ENCODE results near the gene TEX14. TPM values are rescaled to one million over a fixed set of nuclear protein-coding genes. Genes with fewer than 3 reads are reported as not detected.
A peak's percentile ranks its signal among the peaks of the same experiment; 100 is the strongest.

The TEX14 gene
- total RNA-seq, 1 experiment from 2014 or later, result 0.89 TPM

- CTCF ChIA-PET, result interaction anchor here (1.2 to 3.0 kb wide), 4 partner anchors 63 to 490 kb away, joined by 4 to 14 read pairs (median 4); no protein-coding TSS in a partner anchor
Measured at GRCh38 chr17:58514770-58515157, 177.1 kb downstream of the TEX14 start.

More at GRCh38 chr17:58514770-58515157, 177.1 kb downstream of the TEX14 start:
- no peak for ATAC-seq
- Histone ChIP-seq H3K9me3 (ENCODE audit: control insufficient read depth in 1 of 2, insufficient read depth in 1 of 2, low read depth in 1 of 2, low read length in 2 of 2) (no peaks in the 10 kb centered on the region), H3K4me1 (ENCODE audit: control insufficient read depth in 1 of 2, insufficient read depth in 2 of 2, low read length in 2 of 2) (peaks cover 23 to 38% of the 10 kb centered on the region in 2 experiments), H3K27me3 (ENCODE audit: insufficient read depth, low read length) (no peaks in the 10 kb centered on the region), H3K36me3 (ENCODE audit: control insufficient read depth in 1 of 2, insufficient read depth in 2 of 2, low read length in 2 of 2) (peaks cover 16 to 22% of the 10 kb centered on the region in 2 experiments; a peak in 3 of 4 replicates), H3K27ac (ENCODE audit: low read depth, low read length) (no peak overlapping the region), H3K79me2 (ENCODE audit: insufficient read depth, low read length) (peaks cover 19% of the 10 kb centered on the region; the same call in 1 of the 2 replicates), H2AFZ (ENCODE audit: low read depth, low read length, poor library complexity, severe bottlenecking) (peak overlapping the region; percentile 12), H3K9ac (ENCODE audit: low read length) (peak overlapping the region; percentile 80), H3K9me2 (ENCODE audit: insufficient read depth) (no peaks in the 10 kb centered on the region), H3K4me3 (replicated peaks in 1 of 2; ENCODE audit: low read depth in 1 of 2, low read length in 2 of 2) (peak overlapping the region; percentile 82 to 90), H3K4me2 (ENCODE audit: low read length) (peak overlapping the region; percentile 95), H4K20me1 (ENCODE audit: insufficient read depth) (no peaks in the 10 kb centered on the region)
- intact Hi-C loops (cut with micrococcal nuclease), result loop anchor here (5.0 to 10.0 kb wide), 3 partner anchors 197 to 928 kb away; partner anchors contain the start of gene TRIM37
- ChIA-PET RAD21 (ENCODE audit: low non-redundant PET in 1 of 2, low total read pairs in 2 of 2, uncharacterized antibody in 2 of 2, unreplicated experiment in 2 of 2) (interaction anchor here in 1 of 2 experiments (0.6 kb wide), 1 partner anchor 208 kb away, joined by 3 read pairs; no protein-coding TSS in a partner anchor), POLR2A (interaction anchor here (1.5 to 3.8 kb wide), 3 partner anchors 117 to 164 kb away, joined by 4 to 42 read pairs (median 11); no protein-coding TSS in a partner anchor)
- TF ChIP-seq ZFX (IDR thresholded peaks at IDR 0.05) (no peak), FOSL1 (IDR thresholded peaks at IDR 0.05; ENCODE audit: low read depth) (no peak), CTCF (IDR thresholded peaks at IDR 0.05 in 2 of 3, conservative IDR thresholded peaks at IDR 0.05 in 1 of 3; ENCODE audit: borderline replicate concordance in 1 of 3, insufficient read depth in 1 of 3, low read depth in 2 of 3, low read length in 2 of 3) (no peak), ELF1 (IDR thresholded peaks at IDR 0.05; ENCODE audit: borderline replicate concordance, low read depth) (no peak), SRF (IDR thresholded peaks at IDR 0.05; ENCODE audit: low read depth) (no peak), ZNF274 (IDR thresholded peaks at IDR 0.05; ENCODE audit: low read depth, low read length) (no peak), SP1 (IDR thresholded peaks at IDR 0.05; ENCODE audit: low read depth) (no peak), POLR2A (IDR thresholded peaks at IDR 0.05; ENCODE audit: borderline replicate concordance, extremely low read depth, insufficient read depth, insufficient read length) (no peak), YY1 (IDR thresholded peaks at IDR 0.05; ENCODE audit: extremely low read depth, insufficient replicate concordance, low read depth, low read length) (no peak), EGR1 (IDR thresholded peaks at IDR 0.05; ENCODE audit: low read depth) (no peak), SIN3A (IDR thresholded peaks at IDR 0.05; ENCODE audit: low read depth) (no peak), RAD21 (IDR thresholded peaks at IDR 0.05; ENCODE audit: low read depth) (no peak), CEBPB (IDR thresholded peaks at IDR 0.05; ENCODE audit: low read depth) (no peak)
- TF ChIP-seq, protein P1, sequence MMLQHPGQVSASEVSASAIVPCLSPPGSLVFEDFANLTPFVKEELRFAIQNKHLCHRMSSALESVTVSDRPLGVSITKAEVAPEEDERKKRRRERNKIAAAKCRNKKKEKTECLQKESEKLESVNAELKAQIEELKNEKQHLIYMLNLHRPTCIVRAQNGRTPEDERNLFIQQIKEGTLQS (IDR thresholded peaks at IDR 0.05), result no peak
- TF ChIP-seq, protein P2, sequence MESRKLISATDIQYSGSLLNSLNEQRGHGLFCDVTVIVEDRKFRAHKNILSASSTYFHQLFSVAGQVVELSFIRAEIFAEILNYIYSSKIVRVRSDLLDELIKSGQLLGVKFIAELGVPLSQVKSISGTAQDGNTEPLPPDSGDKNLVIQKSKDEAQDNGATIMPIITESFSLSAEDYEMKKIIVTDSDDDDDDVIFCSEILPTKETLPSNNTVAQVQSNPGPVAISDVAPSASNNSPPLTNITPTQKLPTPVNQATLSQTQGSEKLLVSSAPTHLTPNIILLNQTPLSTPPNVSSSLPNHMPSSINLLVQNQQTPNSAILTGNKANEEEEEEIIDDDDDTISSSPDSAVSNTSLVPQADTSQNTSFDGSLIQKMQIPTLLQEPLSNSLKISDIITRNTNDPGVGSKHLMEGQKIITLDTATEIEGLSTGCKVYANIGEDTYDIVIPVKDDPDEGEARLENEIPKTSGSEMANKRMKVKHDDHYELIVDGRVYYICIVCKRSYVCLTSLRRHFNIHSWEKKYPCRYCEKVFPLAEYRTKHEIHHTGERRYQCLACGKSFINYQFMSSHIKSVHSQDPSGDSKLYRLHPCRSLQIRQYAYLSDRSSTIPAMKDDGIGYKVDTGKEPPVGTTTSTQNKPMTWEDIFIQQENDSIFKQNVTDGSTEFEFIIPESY (IDR thresholded peaks at IDR 0.05; ENCODE audit: extremely low read depth, insufficient replicate concordance, low read length), result no peak
- no peak for DNase-seq (ENCODE audit: low read depth, low spot score)
- BruUV-seq (replicated peaks), result no TSS peak
